Measurements from ENCODE around the gene SSTR3.

DNA sequence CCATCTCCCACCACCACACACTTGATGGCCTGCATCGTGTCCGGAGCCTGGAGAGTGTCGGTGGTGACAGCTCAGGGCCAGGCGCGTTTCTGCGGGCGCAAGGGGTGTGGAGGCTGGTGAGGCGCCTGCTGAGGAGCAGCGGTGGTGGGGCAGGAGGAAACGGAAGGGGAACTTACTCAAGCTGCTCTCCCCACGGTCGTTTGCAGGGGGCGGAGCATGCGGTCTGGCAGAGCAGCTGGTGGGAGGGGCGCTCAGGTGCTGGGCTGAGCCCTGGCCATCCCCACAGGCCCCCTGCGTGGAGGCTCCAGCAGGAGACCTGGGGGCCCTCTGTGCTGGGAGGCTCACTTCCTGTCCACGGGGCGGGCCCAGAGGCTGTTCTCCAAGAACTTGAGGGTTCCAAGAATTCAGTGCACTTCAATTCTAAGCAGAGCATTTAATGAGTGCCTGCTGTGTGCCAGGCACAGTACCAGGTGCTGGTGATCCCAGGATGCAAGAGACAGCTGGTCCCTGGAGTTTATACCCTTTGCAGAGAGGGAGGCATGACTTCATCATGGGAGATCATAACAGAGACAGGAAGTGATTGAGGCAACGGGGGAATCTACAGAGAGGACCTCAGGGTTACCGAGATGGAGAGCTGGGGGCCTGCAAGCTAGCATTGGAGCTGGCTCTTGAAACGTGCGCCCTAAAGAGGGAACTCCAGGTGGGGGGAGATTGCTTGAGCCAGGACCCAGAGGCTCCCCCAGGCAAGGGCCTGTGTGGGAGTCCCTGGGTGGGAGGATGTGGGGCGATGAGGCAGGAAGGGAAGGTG lies 32.0 kb upstream of the SSTR3 start, which contains the start of gene RAC2:
- TF ChIP-seq, protein P1, sequence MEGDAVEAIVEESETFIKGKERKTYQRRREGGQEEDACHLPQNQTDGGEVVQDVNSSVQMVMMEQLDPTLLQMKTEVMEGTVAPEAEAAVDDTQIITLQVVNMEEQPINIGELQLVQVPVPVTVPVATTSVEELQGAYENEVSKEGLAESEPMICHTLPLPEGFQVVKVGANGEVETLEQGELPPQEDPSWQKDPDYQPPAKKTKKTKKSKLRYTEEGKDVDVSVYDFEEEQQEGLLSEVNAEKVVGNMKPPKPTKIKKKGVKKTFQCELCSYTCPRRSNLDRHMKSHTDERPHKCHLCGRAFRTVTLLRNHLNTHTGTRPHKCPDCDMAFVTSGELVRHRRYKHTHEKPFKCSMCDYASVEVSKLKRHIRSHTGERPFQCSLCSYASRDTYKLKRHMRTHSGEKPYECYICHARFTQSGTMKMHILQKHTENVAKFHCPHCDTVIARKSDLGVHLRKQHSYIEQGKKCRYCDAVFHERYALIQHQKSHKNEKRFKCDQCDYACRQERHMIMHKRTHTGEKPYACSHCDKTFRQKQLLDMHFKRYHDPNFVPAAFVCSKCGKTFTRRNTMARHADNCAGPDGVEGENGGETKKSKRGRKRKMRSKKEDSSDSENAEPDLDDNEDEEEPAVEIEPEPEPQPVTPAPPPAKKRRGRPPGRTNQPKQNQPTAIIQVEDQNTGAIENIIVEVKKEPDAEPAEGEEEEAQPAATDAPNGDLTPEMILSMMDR (IDR thresholded peaks at IDR 0.05) = no peak
- TF ChIP-seq EP300 (IDR thresholded peaks at IDR 0.05) = no peak
- no peak for TF ChIP-seq POLR2AphosphoS5 (IDR thresholded peaks at IDR 0.05)
